HG03108 (cell line): ENCODE data around the gene C2CD2L.
"Not testable (repeated sequence)": the region's sequence is repeated elsewhere in the genome, so short reads cannot be mapped to it uniquely, and the experiment has no call there.

Experiments
- ATAC-seq: cut with Tn5 transposase; IDR thresholded peaks from one replicate; pipeline ENCODE4 v1.9.1; 2021; ENCODE audit warnings: moderate library complexity; ENCODE audit not compliant: unreplicated experiment

Gene C2CD2L

GRCh38 chr11:119092880-119093842, 14.0 kb upstream of the C2CD2L start:
- ATAC-seq = no peak

- ATAC-seq = no peak
Measured at GRCh38 chr11:119093942-119094815, 13.0 kb upstream of the C2CD2L start.

GRCh38 chr11:119094816-119095065, 12.4 kb upstream of the C2CD2L start:
- ATAC-seq = peak; percentile 29

GRCh38 chr11:119095066-119095880, 11.9 kb upstream of the C2CD2L start:
- peak; percentile 76 for ATAC-seq

- no peak for ATAC-seq
Measured at GRCh38 chr11:119099711-119100110, 7.4 kb upstream of the C2CD2L start.

- ATAC-seq = no peak
Measured at GRCh38 chr11:119100246-119100970, 6.7 kb upstream of the C2CD2L start.

GRCh38 chr11:119100994-119101758, 6.0 kb upstream of the C2CD2L start:
- peak; percentile 12 for ATAC-seq

- peak; percentile 69 for ATAC-seq
Measured at GRCh38 chr11:119101759-119102423, 5.3 kb upstream of the C2CD2L start, which contains the start of gene DPAGT1. TSS of gene DPAGT1 (minus strand) at chr11:119101853. CDS start at chr11:119101655, 198 bp downstream.

- not testable (repeated sequence) for ATAC-seq
Measured at GRCh38 chr11:119103161-119103664, 3.9 kb upstream of the C2CD2L start.

- no peak for ATAC-seq
Measured at GRCh38 chr11:119103793-119104192, 3.4 kb upstream of the C2CD2L start.

GRCh38 chr11:119107538-119108145, 498 bp downstream of the C2CD2L start:
- peak; percentile 13 for ATAC-seq

GRCh38 chr11:119108146-119108856, 1.2 kb downstream of the C2CD2L start:
- no peak for ATAC-seq

- ATAC-seq = no peak
Measured at GRCh38 chr11:119108857-119109221, 1.7 kb downstream of the C2CD2L start.

- ATAC-seq = no peak
Measured at GRCh38 chr11:119109843-119110242, 2.7 kb downstream of the C2CD2L start.

GRCh38 chr11:119110439-119110838, 3.3 kb downstream of the C2CD2L start:
- ATAC-seq = no peak

GRCh38 chr11:119111361-119111925, 4.3 kb downstream of the C2CD2L start:
- ATAC-seq = no peak

- no peak for ATAC-seq
Measured at GRCh38 chr11:119112314-119113020, 5.3 kb downstream of the C2CD2L start.
